AG04450 (cell line): Measurements from ENCODE around the gene ATRIP. TPM values are rescaled to one million over a fixed set of nuclear protein-coding genes. Genes with fewer than 3 reads are reported as not detected.

Experiments used
- CTCF ChIA-PET: fragments of 300-600, 350-600 bp; formaldehyde crosslinking; extraction: SDS; loops from one replicate; lab custom pipeline; 2022; ENCODE audit warnings: antibody characterized with exemption, inconsistent platforms; lab: Charles Lee
- POLR2A ChIA-PET: fragments of 350-600 bp; formaldehyde crosslinking; extraction: SDS; loops from one replicate; lab custom pipeline; 2021; ENCODE audit warnings: antibody characterized with exemption, inconsistent platforms; lab: Yijun Ruan, JAX
- DNase-seq: peaks from one replicate; pipeline ENCODE4 v3.0.0-alpha.2; 2011; ENCODE audit warnings: low read depth, low spot score
- H3K27ac ChIP-seq: one replicate; pipeline ENCODE4 v1.5.1; 2012; ENCODE audit warnings: low read depth, low read length, control low read depth
- H3K27me3 ChIP-seq: one replicate; pipeline ENCODE4 v1.6.0; 2012; ENCODE audit warnings: low read length; ENCODE audit not compliant: control insufficient read depth, insufficient read depth
- H3K4me3 ChIP-seq: 2 replicates; pipeline ENCODE4 v1.5.1; 2011; ENCODE audit warnings: mild to moderate bottlenecking, low read depth, low read length, control low read depth
- H3K9me3 ChIP-seq: 2 replicates; pipeline ENCODE4 v1.5.1; 2012; ENCODE audit warnings: low read length; ENCODE audit not compliant: control insufficient read depth, insufficient read depth
- CTCF ChIP-seq: IDR thresholded peaks from 2 replicates; pipeline ENCODE4 v1.5.1; 2011; ENCODE audit warnings: low read depth, low read length, control low read depth, inconsistent platforms
- polyA plus RNA-seq: library from polyadenylated mRNA; depleted of rRNA; stranded (reverse); fragments of >200 nt; gene quantifications from 2 replicates; pipeline ENCODE4 v1.2.3, GENCODE V29; 2011

Gene ATRIP
- polyA plus RNA-seq, 1 experiment, result 5.8 TPM

DNA sequence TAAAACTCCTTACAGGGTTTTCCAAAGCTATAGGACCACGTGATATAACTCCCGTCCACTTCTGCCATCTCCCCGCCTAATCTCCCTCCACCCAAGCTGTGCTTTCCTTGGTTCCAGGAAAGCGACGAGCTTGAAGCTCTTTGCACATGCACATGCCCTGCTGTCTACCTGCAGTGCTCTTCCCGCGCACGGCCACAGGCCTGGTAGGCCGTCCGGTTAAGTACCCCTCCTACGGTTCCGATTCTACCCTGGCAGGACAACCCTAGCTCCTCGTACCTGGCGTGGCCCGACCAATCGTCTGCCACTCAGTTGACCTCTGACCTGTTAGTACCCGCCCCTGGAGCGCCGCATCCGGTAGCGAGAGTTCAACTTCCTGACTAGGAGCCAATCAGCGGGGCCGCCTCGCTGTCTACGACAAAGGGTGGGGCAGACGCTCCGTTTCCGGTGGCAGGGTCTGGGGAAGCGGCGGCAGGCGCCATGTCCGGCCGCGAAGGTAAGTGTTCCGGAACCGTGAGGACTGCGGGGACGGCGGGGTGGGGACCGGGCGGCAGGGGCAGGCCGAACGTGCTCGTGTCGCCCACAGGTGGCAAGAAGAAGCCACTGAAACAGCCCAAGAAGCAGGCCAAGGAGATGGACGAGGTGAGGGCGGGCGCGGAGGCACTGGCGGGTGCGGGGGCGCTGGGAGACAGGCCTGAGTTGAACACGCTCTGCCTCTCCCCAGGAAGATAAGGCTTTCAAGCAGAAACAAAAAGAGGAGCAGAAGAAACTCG is 6.5 kb upstream of the ATRIP start, which contains the start of the genes CCDC51 and TMA7:
CCDC51 (minus strand) TSS at position 300 of the 770 bp plus-strand sequence. CDS start 4,991 bp downstream, outside the sequence.
TMA7 (plus strand) TSS at position 438 of the 770 bp plus-strand sequence; CDS start at position 478, 40 bp downstream.
- CTCF ChIA-PET, result interaction anchor here (0.7 to 12.1 kb wide), 8 partner anchors 9 to 245 kb away, joined by 3 to 402 read pairs (median 5); partner anchors contain the start of gene PLXNB1

DNA sequence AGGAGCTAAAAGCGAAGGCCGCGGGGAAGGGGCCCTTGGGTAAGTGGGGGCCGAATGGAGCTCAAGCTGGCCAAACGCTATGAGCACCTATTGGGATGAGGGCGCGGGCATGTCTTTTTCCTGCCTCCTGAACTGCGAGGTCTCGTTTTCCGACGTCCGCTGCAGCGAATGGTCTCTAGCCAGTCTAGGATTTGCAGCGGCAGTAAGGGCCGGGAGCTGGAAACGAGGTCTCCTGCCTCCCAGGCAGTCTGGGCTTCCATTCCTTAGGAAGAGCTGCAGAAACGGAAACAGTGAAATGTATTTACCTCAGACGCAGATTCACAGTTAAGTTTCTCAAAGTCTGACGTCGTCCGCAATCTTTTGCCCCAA is 6.0 kb upstream of the ATRIP start:
- Histone ChIP-seq H3K4me3 (peak overlapping the region; percentile 91), H3K27me3 (no peaks in the 10 kb centered on the region), H3K27ac (peak overlapping the region; percentile 65), H3K9me3 (no peaks in the 10 kb centered on the region; the same call in 1 of the 2 replicates)
- POLR2A ChIA-PET, result interaction anchor here (0.6 to 0.7 kb wide), 3 partner anchors 12 to 63 kb away, joined by 3 to 8 read pairs (median 3); no protein-coding TSS in a partner anchor
- CTCF ChIA-PET, result interaction anchor here (1.2 to 2.9 kb wide), 3 partner anchors 10 to 246 kb away, joined by 3 to 10 read pairs (median 9); no protein-coding TSS in a partner anchor
- DNase-seq, result no peak
- no peak for TF ChIP-seq CTCF

More for the DNA sequence above, 6.5 kb upstream of the ATRIP start, which contains the start of the genes CCDC51 and TMA7:
- Histone ChIP-seq H3K27ac (peak within 1 kb of the TSS; percentile 65), H3K9me3 (no peaks in the 10 kb centered on the region; the same call in 1 of the 2 replicates), H3K4me3 (peak within 1 kb of the TSS; percentile 91), H3K27me3 (no peaks in the 10 kb centered on the region)
- DNase-seq, result peak; percentile 77
- no peak for TF ChIP-seq CTCF
- POLR2A ChIA-PET, result interaction anchor here (0.6 to 0.7 kb wide), 4 partner anchors 41 to 351 kb away, joined by 3 to 4 read pairs (median 3); no protein-coding TSS in a partner anchor

DNA sequence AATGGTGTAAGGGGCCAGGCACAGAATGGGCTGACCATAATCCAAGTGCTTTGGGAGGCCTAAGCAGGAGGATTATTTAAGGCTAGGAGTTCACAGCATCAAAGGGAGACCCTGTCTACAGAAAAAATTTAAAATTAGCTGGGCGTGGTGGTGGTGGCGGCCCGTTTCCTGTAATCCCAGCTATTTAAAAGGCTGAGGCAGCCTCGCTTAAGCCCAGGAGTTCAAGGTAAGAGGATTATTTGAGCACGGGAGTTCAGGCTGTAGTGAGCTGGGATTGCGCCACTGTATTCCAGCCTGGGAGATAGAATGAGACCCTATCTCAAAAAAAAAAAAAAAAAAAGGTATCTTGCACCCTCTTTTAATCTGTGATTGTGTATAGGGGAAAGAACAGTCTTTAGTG is 4.6 kb upstream of the ATRIP start:
- CTCF ChIA-PET, result interaction anchor here (0.6 to 2.9 kb wide), 3 partner anchors 41 to 107 kb away, joined by 3 to 9 read pairs (median 3); no protein-coding TSS in a partner anchor
- POLR2A ChIA-PET, result no interaction called here
- no peaks in the 10 kb centered on the region for H3K27me3 ChIP-seq
- H3K4me3 ChIP-seq, result peak overlapping the region; percentile 32; the same call in 1 of the 2 replicates
- no peaks in the 10 kb centered on the region; the same call in 1 of the 2 replicates for H3K9me3 ChIP-seq
- no peak overlapping the region for H3K27ac ChIP-seq
- DNase-seq, result no peak
- TF ChIP-seq CTCF, result no peak

DNA sequence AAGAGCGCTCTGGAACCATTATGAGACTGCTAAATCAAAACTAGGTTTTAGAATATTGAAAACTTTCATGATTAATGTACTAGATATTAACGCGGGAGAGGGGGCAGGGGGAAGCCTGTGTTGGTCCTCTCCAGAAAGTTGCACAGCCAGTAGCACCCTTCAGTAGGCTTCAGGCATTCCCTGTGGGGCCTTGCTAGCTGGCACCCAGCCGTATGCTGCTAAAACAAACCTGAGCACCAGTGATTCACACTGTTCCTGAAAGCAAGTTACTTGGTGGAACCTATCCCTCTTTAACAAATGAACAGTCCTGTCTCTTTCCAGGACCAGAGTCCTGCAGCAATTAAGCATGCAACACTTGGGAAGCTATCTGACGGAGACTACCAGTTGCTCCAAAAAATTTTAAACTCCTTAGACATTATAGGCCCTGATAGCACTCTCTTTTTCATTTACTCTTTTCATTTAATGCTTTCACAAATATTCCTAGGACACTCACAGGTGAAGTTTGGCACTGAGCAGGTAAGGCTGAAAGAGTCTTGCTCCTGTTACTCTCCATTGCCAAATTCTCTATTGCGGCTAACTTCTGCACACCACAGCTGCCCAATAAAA is 1.2 kb upstream of the ATRIP start:
- H3K27ac ChIP-seq, result no peak overlapping the region
- no peak for TF ChIP-seq CTCF
- H3K27me3 ChIP-seq, result no peaks in the 10 kb centered on the region
- CTCF ChIA-PET, result interaction anchor here (5.5 kb wide), 1 partner anchor 10 kb away, joined by 68 read pairs; no protein-coding TSS in a partner anchor
- DNase-seq, result no peak
- POLR2A ChIA-PET, result interaction anchor here (0.5 to 1.6 kb wide), 3 partner anchors 12 to 1219 kb away, joined by 3 to 5 read pairs (median 4); partner anchors contain the start of gene NME6
- H3K9me3 ChIP-seq, result no peaks in the 10 kb centered on the region; the same call in 1 of the 2 replicates
- H3K4me3 ChIP-seq, result peak overlapping the region; percentile 95
